Ishikawa (cell line): ENCODE data around the gene LRRIQ1.

ENCODE experiments used
- CEBPB ChIP-seq: IDR thresholded peaks from 2 replicates; pipeline ENCODE4 v1.6.1; 2012
- TCF12 ChIP-seq: IDR thresholded peaks from 2 replicates; pipeline ENCODE4 v1.6.1; 2012; ENCODE audit warnings: low read depth
- YY1 ChIP-seq: IDR thresholded peaks from 2 replicates; pipeline ENCODE4 v1.6.1; 2012; ENCODE audit warnings: low read depth

DNA sequence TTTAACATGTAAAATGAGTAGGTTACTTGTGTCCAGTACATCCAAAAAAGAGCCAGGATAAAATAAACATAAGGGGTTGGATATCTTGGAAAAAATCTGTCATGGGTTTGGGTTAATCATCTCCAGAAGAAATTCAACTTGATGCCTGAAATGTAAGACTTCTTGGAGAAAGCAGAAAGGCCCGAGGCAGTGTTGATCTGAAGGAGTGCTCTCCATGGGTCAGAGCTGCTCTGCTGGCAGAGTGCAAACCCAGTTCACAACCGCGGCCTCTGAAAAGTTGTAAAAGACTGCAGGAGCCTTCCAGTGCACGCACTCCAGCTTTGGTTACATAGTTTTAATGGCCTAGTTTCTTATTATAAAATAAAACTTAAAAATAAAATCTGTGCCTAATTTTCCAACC is 146.5 kb downstream of the LRRIQ1 start:
- TF ChIP-seq CEBPB (no peak), YY1 (no peak), TCF12 (no peak)
